ENCODE results near the gene ADAMTS19.
A peak's percentile ranks its signal among the peaks of the same experiment; 100 is the strongest.

Gene ADAMTS19

DNA sequence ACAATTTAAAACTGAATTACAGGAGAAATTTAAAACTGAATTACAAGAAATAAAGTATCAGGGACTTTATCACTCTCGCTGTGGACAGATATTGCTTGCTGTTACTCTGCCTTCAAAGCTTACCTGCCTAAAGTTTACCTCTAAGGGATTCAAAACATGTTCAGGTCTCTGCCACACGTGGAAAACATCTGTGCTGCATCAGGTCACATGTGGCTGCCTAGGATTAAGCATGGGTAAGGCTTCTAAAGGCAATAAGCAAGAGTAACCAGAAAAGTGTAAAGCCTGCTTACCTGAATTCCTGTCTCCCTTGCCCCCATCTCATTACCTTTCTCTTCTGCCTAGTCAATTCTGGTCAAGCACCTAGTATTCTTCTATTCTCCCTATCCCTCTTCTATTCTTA lies 306.7 kb downstream of the ADAMTS19 start:
- no peak for DNase-seq (ENCODE audit: low read depth)

DNA sequence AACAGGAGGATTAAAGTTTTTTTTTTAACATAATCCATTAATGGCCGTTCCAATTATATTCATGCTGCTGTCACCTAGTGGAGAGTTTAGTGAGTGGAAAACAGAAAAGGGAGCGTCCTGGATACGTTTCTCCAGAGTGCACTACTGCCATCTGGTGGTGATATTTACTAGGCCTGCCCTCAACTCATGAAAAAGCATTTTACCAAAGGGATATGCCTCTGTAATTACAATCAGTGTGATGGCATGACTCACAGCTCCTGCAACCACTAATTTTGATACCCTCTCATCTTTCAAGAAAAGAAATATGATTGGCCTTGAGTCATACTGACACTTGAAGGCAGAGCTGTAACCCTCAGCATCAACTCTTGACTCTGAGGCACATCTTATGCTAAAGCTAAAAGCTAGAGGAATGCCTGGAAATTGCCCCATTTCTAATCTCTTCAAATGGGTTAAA lies 307.9 kb downstream of the ADAMTS19 start:
- DNase-seq (ENCODE audit: low read depth) = peak; percentile 86

DNA sequence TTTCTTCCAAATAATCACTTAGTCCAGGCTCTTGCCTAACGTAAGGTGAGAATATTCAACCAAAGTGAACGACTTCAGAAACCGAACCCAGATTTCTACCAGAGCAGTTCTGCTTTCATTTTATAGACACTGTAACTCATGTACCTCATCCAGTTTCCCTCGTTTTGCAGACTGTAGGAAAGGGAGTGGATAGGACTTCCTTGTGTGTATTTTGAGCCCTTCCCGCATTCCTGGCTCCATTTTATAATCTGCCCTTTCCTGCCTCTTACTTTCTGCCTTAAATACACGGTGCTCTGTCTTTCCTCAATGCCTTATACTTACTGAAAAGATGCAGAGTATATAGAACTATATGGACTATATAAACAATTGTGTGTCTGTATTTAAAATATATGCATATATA lies 308.6 kb downstream of the ADAMTS19 start:
- no peak for DNase-seq (ENCODE audit: low read depth)

DNA sequence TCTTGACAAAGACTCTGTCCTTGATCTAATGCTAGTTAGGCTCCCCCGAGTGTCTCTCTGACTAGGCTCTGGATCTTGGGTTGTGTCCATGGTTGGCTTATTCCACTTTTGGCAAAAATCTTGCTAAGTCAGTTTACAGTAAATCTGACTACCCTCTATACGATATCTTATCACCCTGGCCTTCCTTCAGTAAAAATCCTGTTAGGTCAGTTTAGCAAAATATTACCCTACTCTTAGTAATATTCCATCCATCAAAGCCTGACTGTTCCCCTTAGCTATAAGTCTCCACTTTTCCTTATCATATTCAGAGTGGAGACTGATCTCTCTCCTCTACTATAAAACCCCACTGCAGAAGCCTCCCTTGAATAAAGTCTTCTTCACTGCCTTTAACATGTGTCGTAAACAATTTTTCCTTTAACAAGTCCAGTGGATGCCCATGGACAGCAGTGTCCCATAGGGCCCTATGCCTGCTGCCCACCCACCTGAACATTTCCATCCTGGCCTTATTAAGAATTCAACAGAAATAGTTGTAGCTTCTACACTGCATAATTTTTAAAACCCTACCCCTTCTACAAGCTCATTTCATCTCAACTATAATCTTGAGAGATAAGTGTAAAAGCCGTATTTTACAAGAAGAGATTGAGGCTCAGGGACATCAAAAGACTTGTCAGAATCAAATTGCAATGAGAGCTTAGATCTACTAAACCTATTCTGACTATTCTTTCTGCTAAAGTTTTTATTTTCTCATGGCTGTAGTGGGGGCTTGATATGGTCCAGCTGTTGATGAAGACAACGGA lies 310.1 kb downstream of the ADAMTS19 start:
- no peak for DNase-seq (ENCODE audit: low read depth)

DNA sequence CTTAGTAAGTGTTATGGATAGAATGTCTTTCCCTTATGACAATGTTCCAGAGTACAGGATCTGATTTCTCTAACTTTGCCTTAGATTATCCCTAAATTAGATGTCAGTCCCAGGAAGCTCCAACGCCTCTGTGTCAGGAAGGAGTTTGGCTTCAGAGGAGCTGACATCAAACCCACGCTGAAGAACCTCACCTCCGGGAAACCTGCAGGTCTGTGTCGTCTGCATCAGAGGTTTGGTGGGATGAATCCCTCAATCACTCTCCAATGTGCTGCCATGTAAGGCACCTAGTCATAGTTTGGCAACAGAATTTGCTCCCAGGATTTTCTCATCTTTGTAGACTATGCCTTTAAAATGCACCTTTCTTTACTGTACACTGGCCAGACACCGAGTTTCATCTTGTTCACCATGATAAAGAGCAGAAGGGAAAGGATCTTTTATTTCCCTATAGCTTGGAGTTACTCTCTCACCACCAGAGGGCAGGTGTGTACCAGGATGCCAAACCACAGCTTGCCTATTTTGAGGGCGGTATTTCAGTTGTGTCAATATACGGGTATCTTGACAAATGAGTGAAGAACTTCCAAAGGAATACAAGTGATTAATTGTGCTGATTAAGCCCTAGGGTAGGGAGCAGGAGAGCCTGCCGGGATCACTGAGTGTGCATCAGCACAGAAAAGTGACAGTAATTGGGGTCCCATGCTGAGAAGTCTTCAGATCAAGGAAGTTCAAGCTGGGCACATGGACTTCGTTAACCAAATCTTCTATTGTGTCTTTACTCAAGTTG lies 311.1 kb downstream of the ADAMTS19 start:
- DNase-seq (ENCODE audit: low read depth) = peak; percentile 49

DNA sequence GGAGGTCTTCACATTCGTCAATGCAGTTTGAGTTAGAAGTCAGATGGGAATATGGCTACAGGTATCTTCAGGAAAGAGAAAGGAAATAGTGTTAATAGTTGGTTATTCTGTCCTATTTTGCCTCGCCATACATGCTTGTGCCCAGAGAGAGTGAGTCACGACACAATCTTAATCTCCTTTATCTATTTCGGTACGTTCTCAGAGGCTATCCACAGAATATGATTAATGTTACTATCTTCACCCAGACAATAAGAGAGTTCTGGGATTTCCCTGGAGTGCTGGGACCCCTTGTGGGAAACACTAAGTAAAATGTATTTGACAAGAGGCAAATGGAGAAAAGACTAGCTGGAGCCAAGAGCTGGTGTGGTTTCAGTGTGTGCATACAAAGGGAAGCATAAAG lies 313.3 kb downstream of the ADAMTS19 start:
- no peak for DNase-seq (ENCODE audit: low read depth)

DNA sequence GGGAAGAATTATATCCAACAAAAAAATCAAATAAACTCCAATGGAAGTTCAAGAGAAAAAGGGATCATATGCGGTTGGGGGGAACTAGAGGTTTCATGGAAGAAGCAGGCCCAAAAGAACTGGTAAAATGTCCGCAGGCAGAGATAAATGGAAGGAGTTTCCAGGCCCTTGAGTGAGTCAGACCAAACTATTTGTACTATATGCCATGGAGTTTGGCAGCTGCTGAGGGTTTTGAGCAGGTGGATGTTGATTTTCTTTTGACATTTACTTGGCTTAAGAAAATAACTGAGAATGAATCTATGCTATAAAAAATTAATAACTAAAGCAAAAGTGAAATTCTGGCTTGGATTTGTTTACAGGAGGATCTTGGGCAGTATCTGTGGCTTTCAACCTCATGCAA lies 321.5 kb downstream of the ADAMTS19 start:
- DNase-seq (ENCODE audit: low read depth) = no peak
